Uterus (tissue), 2 donors: ENCODE data around the gene PIK3C3.

Experiments used
- POLR2A ChIP-seq, 2 donors: fragments of 450-650 bp; IDR thresholded peaks; one replicate each; pipeline ENCODE4 v1.6.1; 2016; ENCODE audit warnings: antibody characterized with exemption in 2 of 2, mild to moderate bottlenecking in 1 of 2, moderate library complexity in 1 of 2
- TF ChIP-seq, protein P1 (sequence below), 4 experiments: fragments of 200-600 bp in 2 of 4; fragments of 450-650 bp in 2 of 4; sonication (generic) in 2 of 4; IDR thresholded peaks; one replicate each; pipeline ENCODE4 v1.5.1; 2016 to 2019; ENCODE audit warnings: antibody characterized with exemption in 4 of 4, mild to moderate bottlenecking in 2 of 4, moderate library complexity in 1 of 4

- TF ChIP-seq, protein P1, sequence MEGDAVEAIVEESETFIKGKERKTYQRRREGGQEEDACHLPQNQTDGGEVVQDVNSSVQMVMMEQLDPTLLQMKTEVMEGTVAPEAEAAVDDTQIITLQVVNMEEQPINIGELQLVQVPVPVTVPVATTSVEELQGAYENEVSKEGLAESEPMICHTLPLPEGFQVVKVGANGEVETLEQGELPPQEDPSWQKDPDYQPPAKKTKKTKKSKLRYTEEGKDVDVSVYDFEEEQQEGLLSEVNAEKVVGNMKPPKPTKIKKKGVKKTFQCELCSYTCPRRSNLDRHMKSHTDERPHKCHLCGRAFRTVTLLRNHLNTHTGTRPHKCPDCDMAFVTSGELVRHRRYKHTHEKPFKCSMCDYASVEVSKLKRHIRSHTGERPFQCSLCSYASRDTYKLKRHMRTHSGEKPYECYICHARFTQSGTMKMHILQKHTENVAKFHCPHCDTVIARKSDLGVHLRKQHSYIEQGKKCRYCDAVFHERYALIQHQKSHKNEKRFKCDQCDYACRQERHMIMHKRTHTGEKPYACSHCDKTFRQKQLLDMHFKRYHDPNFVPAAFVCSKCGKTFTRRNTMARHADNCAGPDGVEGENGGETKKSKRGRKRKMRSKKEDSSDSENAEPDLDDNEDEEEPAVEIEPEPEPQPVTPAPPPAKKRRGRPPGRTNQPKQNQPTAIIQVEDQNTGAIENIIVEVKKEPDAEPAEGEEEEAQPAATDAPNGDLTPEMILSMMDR (IDR thresholded peaks at IDR 0.05) = no peak
- no peak for TF ChIP-seq POLR2A (IDR thresholded peaks at IDR 0.05)
These were observed 10.7 kb downstream of the PIK3C3 start for GRCh38 chr18:41965634-41966255.
